NOMO-1 treated with dmso at 0.1 percent for 144 hours (cell line): ENCODE data around the gene RET.
A peak's percentile ranks its signal among the peaks of the same experiment; 100 is the strongest.
"Not testable (repeated sequence)": the region's sequence is repeated elsewhere in the genome, so short reads cannot be mapped to it uniquely, and the experiment has no call there.

Experiments
- DNase-seq: peaks from one replicate; lab custom pipeline; 2025; ENCODE audit not compliant: unreplicated experiment; lab: John Stamatoyannopoulos, UW

RET gene

GRCh38 chr10:43076311-43076875 lies 476 bp upstream of the RET start:
- peak; percentile 23 for DNase-seq

GRCh38 chr10:43077421-43078171 lies 727 bp downstream of the RET start:
- DNase-seq: no peak

GRCh38 chr10:43078175-43078985 lies 1.5 kb downstream of the RET start:
- no peak for DNase-seq

- peak; percentile 36 for DNase-seq
Observed at GRCh38 chr10:43078986-43079273, 2.1 kb downstream of the RET start.

DNA sequence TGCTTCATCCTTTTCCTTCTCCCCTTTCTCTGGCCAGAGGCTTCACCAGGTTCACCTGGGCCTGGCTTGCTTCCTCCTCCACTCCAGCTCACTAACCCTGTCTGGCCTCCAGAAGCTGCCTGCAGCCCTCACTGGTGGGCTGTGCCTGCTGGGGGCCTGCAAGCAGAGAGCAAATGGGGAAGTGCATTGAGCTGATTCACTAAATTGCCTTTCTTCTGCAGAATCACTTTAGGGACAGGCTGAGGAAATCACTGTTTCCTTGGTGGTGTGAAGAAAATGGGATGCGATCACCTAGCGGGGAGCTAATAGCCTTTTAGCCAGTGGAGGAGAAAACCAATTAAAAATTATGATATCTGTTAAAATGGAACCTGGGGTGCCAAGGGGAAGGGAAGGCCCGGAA lies 3.0 kb downstream of the RET start:
- peak; percentile 50 for DNase-seq

- DNase-seq: no peak
Observed at GRCh38 chr10:43082087-43082486, 5.2 kb downstream of the RET start.

DNA sequence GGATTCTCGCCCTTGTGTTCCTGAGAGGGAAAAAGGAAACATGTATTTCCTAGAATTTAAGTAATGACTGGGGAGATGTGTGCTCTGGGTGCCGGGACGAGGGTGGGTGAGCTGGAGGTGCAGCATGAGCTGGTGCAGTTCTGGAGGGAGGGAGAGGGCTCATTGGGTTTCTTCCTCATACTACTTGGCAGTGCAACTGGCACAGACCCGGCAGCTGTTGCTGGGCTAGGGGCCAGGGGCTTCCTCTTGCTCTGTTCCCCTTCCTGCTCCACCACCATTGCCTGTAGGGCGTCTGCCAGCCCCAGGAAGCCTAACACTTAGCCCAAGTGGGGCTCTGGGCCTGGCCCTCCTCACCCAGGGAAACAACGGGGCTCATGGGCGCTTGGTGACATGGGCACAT lies 5.9 kb downstream of the RET start:
- no peak for DNase-seq

DNA sequence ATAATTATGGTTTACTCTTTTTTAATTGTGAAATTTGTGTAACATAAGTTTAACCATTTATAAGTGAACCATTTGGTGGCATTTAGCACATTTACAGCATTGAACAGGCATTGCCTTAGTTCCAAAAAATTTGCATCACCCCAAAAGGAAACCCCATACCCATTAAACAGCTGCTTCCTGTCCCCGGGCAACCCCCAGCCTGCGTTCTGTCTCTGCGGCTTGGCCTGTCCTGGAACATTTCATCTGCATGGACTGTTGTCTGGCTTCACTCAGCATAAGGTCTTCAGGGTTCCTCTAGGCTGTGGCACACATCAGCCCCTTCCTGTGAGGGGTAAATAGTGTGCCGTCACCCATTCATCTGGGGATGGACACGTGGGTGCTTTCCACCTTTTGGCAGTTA lies 6.9 kb downstream of the RET start:
- no peak for DNase-seq

- DNase-seq: no peak
Observed at GRCh38 chr10:43084812-43085211, 7.9 kb downstream of the RET start.

- no peak for DNase-seq
Observed at GRCh38 chr10:43086321-43086942, 9.6 kb downstream of the RET start.

DNA sequence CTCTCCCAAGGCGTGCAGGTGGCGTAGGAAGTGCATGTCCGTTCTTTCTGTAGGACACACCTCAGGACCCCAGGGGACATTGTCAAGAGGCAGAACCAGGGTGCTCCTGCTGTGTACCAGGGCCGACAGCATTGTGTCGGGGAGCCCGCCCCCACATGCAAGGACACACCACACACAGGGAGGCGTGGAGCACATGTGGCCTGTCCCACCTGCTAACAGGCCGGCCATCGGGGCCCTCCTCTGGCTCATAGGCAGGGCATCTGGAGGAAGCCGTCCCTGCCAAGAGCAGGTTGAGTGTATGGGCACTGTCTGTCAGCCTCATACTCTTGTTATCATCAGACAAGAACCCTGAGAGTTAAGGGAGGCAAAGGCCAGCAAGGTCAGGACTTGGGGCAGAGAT lies 12.7 kb downstream of the RET start:
- DNase-seq: no peak

GRCh38 chr10:43090188-43090587 lies 13.3 kb downstream of the RET start:
- DNase-seq: no peak

GRCh38 chr10:43090664-43091063 lies 13.8 kb downstream of the RET start:
- no peak for DNase-seq

- peak; percentile 45 for DNase-seq
Observed at GRCh38 chr10:43091846-43092245, 15.0 kb downstream of the RET start.

DNA sequence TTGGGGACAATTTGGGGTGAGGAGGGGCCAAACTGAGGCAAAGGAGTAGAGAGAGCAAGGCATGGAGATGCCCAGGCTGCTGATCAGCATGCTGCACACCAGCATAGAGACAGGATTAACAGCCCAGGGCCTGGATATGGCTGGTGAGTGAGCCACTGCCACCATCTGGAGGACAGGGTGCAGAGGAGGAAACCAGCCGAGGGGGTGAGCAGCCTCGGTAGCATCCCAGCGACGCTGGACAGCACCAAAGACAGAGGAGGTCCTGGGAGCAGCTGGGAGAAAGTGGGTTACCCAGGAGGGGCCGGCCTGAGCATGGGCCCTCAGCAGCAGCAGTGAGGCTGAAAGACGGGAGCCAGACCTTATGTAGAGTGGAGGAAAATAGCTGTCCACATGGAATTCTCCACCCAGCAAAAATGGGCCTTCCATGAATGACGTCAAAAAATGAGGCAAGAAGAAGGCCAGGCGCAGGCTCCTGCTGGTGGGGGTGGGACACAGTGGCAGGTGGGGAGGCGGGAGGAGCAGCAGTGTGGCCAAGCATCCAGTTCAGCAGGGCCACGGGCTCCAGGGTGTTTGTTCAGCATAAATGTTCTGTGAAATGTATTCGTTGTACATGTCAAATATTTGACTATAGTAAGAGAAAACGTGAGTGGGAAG lies 16.7 kb downstream of the RET start:
- DNase-seq: no peak

- no peak for DNase-seq
Observed at GRCh38 chr10:43094085-43094484, 17.2 kb downstream of the RET start.

GRCh38 chr10:43099339-43099738 lies 22.5 kb downstream of the RET start:
- not testable (repeated sequence) for DNase-seq

GRCh38 chr10:43099928-43100327 lies 23.1 kb downstream of the RET start:
- no peak for DNase-seq

GRCh38 chr10:43100366-43100765 lies 23.5 kb downstream of the RET start:
- DNase-seq: no peak

DNA sequence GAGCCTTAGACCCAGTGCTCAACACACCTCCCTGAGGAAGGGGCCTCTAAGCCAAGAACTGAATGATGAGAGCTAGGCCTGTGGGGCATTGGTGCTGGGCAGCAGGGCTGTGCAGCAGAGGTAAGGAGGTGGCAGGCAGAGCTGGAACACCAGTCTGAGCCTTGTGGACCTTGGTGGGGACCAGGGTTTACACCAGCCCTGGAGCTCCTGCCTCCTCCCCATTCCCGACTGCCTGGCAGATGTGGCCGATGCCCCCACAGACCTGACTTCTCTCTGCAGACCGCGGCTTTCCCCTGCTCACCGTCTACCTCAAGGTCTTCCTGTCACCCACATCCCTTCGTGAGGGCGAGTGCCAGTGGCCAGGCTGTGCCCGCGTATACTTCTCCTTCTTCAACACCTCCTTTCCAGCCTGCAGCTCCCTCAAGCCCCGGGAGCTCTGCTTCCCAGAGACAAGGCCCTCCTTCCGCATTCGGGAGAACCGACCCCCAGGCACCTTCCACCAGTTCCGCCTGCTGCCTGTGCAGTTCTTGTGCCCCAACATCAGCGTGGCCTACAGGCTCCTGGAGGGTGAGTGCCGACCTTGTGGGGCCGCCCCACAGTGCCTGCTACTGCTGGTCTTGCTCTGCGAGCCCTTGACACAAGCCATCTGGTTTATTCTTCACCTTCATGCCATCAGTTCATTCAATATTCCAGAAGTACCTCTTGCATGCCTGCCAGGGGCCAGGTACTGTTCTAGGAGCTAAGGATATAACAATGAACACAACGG lies 25.4 kb downstream of the RET start:
- no peak for DNase-seq
